Gastrocnemius medialis (tissue), 4 donors: ENCODE measurements around the gene MZT2B. TPM values are rescaled to one million over a fixed set of nuclear protein-coding genes. Genes with fewer than 3 reads are reported as not detected.
A peak's percentile ranks its signal among the peaks of the same experiment; 100 is the strongest.
"Not testable (repeated sequence)": the region's sequence is repeated elsewhere in the genome, so short reads cannot be mapped to it uniquely, and the experiment has no call there.

Experiments
- ATAC-seq, 2 donors: fragments of 150-250 bp; one replicate each; pipeline ENCODE4 v1.9.1; 2016
- DNase-seq, 2 donors: peaks; one replicate each; pipeline ENCODE4 v3.0.0-alpha.2; 2019
- H3K27ac ChIP-seq, 4 donors: fragments of 200-600 bp; sonication (generic); 1 replicate in 1 of 4; 2 replicates in 3 of 4; pipeline ENCODE4 v1.5.1; 2016 to 2018; ENCODE audit warnings: mild to moderate bottlenecking in 2 of 4, moderate library complexity in 1 of 4
- H3K27me3 ChIP-seq, 3 donors: fragments of 200-600 bp; sonication (generic) in 2 of 3; 1 replicate in 1 of 3; 2 replicates in 2 of 3; pipeline versions ENCODE4 v1.5.1 to v1.6.0; 2016 to 2019; ENCODE audit warnings: mild to moderate bottlenecking in 1 of 3, moderate library complexity in 1 of 3
- H3K36me3 ChIP-seq, 2 donors: fragments of 200-600 bp; sonication (generic) in 1 of 2; one replicate each; pipeline ENCODE4 v1.5.1; 2017 to 2018
- H3K4me1 ChIP-seq, 2 donors: fragments of 200-600 bp; sonication (generic) in 1 of 2; one replicate each; pipeline ENCODE4 v1.5.1; 2016 to 2017; ENCODE audit warnings: mild to moderate bottlenecking in 2 of 2
- H3K4me3 ChIP-seq, 4 donors: fragments of 200-600 bp; sonication (generic) in 3 of 4; 1 replicate in 1 of 4; 2 replicates in 3 of 4; pipeline ENCODE4 v1.5.1; 2016 to 2019; ENCODE audit warnings: mild to moderate bottlenecking in 2 of 4
- H3K9me3 ChIP-seq, 3 donors: fragments of 200-600 bp; sonication (generic) in 2 of 3; 1 replicate in 1 of 3; 2 replicates in 2 of 3; pipeline ENCODE4 v1.5.1; 2016 to 2019
- CTCF ChIP-seq, 5 experiments: fragments of 450-650 bp in 3 of 5; fragments of 200-600 bp in 2 of 5; sonication (generic) in 2 of 5; IDR thresholded peaks in 4 of 5; conservative IDR thresholded peaks in 1 of 5; 1 replicate in 4 of 5; 2 replicates in 1 of 5; pipeline ENCODE4 v1.5.1; 2016 to 2019; ENCODE audit warnings: antibody characterized with exemption in 5 of 5, mild to moderate bottlenecking in 3 of 5, moderate library complexity in 3 of 5
- POLR2A ChIP-seq, 2 donors: fragments of 450-650 bp; IDR thresholded peaks; one replicate each; pipeline ENCODE4 v1.6.1; 2017; ENCODE audit warnings: antibody characterized with exemption in 2 of 2, mild to moderate bottlenecking in 2 of 2, moderate library complexity in 2 of 2
- in situ Hi-C, 4 donors: fragments of 200-750 bp; cut with MboI; loops; one replicate each; pipeline versions ENCODE4 v1.15.0 to v1.8.0; 2017; ENCODE audit warnings: low sequenced_read_pairs in 4 of 4
- intact Hi-C: fragments of 100-400 bp; cut with DNase I; formaldehyde crosslinking; loops from one replicate; pipeline ENCODE4 v1.15.1; 2023; ENCODE audit warnings: low total_unique reads
- total RNA-seq, 4 donors: library from RNA; depleted of rRNA; stranded (reverse); fragments of >200 nt; gene quantifications; one replicate each; pipeline versions ENCODE4 v1.1.0 to v1.2.3, GENCODE V29; 2016

The MZT2B gene
- total RNA-seq, 4 donors from 2014 or later = 57.0 to 86.5 (median 69.9) TPM

GRCh38 chr2:130219147-130219546, 37.1 kb downstream of the MZT2B start:
- DNase-seq, H3K27me3 ChIP-seq, ATAC-seq, H3K36me3 ChIP-seq, H3K4me1 ChIP-seq, intact Hi-C loops, H3K27ac ChIP-seq, H3K9me3 ChIP-seq, in situ Hi-C loops, H3K4me3 ChIP-seq: not testable (repeated sequence)

GRCh38 chr2:130220505-130220904, 38.4 kb downstream of the MZT2B start:
- intact Hi-C loops, H3K27me3 ChIP-seq, H3K4me3 ChIP-seq, H3K9me3 ChIP-seq, H3K36me3 ChIP-seq, DNase-seq, H3K4me1 ChIP-seq, H3K27ac ChIP-seq, in situ Hi-C loops, ATAC-seq: not testable (repeated sequence)

- H3K27ac ChIP-seq, H3K9me3 ChIP-seq, H3K27me3 ChIP-seq, DNase-seq, ATAC-seq, H3K36me3 ChIP-seq, H3K4me1 ChIP-seq, intact Hi-C loops, in situ Hi-C loops, H3K4me3 ChIP-seq: not testable (repeated sequence)
Measured at GRCh38 chr2:130222523-130222922, 40.5 kb downstream of the MZT2B start.

- H3K36me3 ChIP-seq, H3K4me3 ChIP-seq, H3K4me1 ChIP-seq, intact Hi-C loops, ATAC-seq, H3K27me3 ChIP-seq, H3K9me3 ChIP-seq, DNase-seq, in situ Hi-C loops, H3K27ac ChIP-seq: not testable (repeated sequence)
Measured at GRCh38 chr2:130228005-130228404, 45.9 kb downstream of the MZT2B start.

- H3K4me1 ChIP-seq, H3K9me3 ChIP-seq, in situ Hi-C loops, H3K36me3 ChIP-seq, H3K27ac ChIP-seq, H3K27me3 ChIP-seq, intact Hi-C loops, DNase-seq, ATAC-seq: not testable (repeated sequence)
- H3K4me3 ChIP-seq = peak overlapping the region in 1 of 4 donors; percentile 53
Measured at GRCh38 chr2:130228467-130229160, 46.6 kb downstream of the MZT2B start.

GRCh38 chr2:130229161-130229510, 47.1 kb downstream of the MZT2B start:
- H3K4me1 ChIP-seq, H3K36me3 ChIP-seq, in situ Hi-C loops, H3K9me3 ChIP-seq, H3K27me3 ChIP-seq, intact Hi-C loops: not testable (repeated sequence)
- H3K27ac ChIP-seq = peak overlapping the region in 1 of 4 donors; percentile 46
- DNase-seq (peak in 1 of 2 donors; percentile 25), ATAC-seq (peak in 1 of 2 donors; percentile 30)
- peak overlapping the region in 2 of 4 donors; percentile 11 to 53 for H3K4me3 ChIP-seq

GRCh38 chr2:130230376-130230775, 48.3 kb downstream of the MZT2B start:
- in situ Hi-C loops, H3K9me3 ChIP-seq, H3K4me1 ChIP-seq, H3K27me3 ChIP-seq, DNase-seq, intact Hi-C loops, ATAC-seq, H3K4me3 ChIP-seq, H3K27ac ChIP-seq, H3K36me3 ChIP-seq: not testable (repeated sequence)

GRCh38 chr2:130230907-130231306, 48.8 kb downstream of the MZT2B start:
- H3K4me3 ChIP-seq, DNase-seq, H3K9me3 ChIP-seq, in situ Hi-C loops, intact Hi-C loops, H3K36me3 ChIP-seq, ATAC-seq, H3K4me1 ChIP-seq, H3K27me3 ChIP-seq, H3K27ac ChIP-seq: not testable (repeated sequence)

GRCh38 chr2:130231656-130232055, 49.6 kb downstream of the MZT2B start:
- in situ Hi-C loops (no loop called here), intact Hi-C loops (no loop called here)
- Histone ChIP-seq H3K36me3 (no peaks in the 10 kb centered on the region), H3K4me3 (no peak overlapping the region), H3K4me1 (no peaks in the 10 kb centered on the region), H3K27me3 (no peaks in the 10 kb centered on the region), H3K27ac (no peak overlapping the region), H3K9me3 (no peaks in the 10 kb centered on the region)
- DNase-seq (no peak), ATAC-seq (no peak)
- TF ChIP-seq POLR2A (IDR thresholded peaks at IDR 0.05) = no peak
- TF ChIP-seq CTCF (IDR thresholded peaks at IDR 0.05 in 4 of 5, conservative IDR thresholded peaks at IDR 0.05 in 1 of 5) = no peak

GRCh38 chr2:130233066-130233465, 51.0 kb downstream of the MZT2B start:
- H3K36me3 ChIP-seq, H3K4me1 ChIP-seq, H3K4me3 ChIP-seq, DNase-seq, in situ Hi-C loops, H3K27ac ChIP-seq, H3K27me3 ChIP-seq, intact Hi-C loops, ATAC-seq, H3K9me3 ChIP-seq: not testable (repeated sequence)

- H3K27ac ChIP-seq, H3K36me3 ChIP-seq, H3K9me3 ChIP-seq, H3K4me1 ChIP-seq, intact Hi-C loops, H3K4me3 ChIP-seq, in situ Hi-C loops, H3K27me3 ChIP-seq, ATAC-seq, DNase-seq: not testable (repeated sequence)
Measured at GRCh38 chr2:130239581-130239980, 57.5 kb downstream of the MZT2B start.
